Stimulated activated CD8-positive, alpha-beta memory T cell treated with anti-CD3 and anti-CD28 coated beads, Interleukin-12 subunit alpha, Interleukin-12 subunit beta, amount 100 ng/mL, for 4 hours (primary cell): ENCODE data around the gene DLX2.

Experiments
- DNase-seq: peaks from one replicate; pipeline ENCODE4 v3.0.0-alpha.2; 2020; ENCODE audit warnings: low read depth

The DLX2 gene

GRCh38 chr2:172053486-172053885 lies 49.2 kb downstream of the DLX2 start:
- no peak for DNase-seq

GRCh38 chr2:172052000-172052983 lies 50.4 kb downstream of the DLX2 start:
- DNase-seq = no peak

GRCh38 chr2:172050479-172051125 lies 52.1 kb downstream of the DLX2 start:
- no peak for DNase-seq

GRCh38 chr2:172049567-172050120 lies 53.1 kb downstream of the DLX2 start:
- no peak for DNase-seq
